Mesendoderm (in vitro differentiated cells): ENCODE results near the gene SENP3.
A peak's percentile ranks its signal among the peaks of the same experiment; 100 is the strongest.

ENCODE experiments used
- DNase-seq: peaks from one replicate; pipeline ENCODE4 v3.0.0; 2013
- H2AK5ac ChIP-seq: 2 replicates; pipeline ENCODE4 v1.6.1; 2013; ENCODE audit warnings: low read length, inconsistent platforms
- H2BK120ac ChIP-seq: 2 replicates; pipeline ENCODE4 v1.6.1; 2013; ENCODE audit warnings: low read depth, mild to moderate bottlenecking, low read length, moderate library complexity, mixed read lengths
- H2BK15ac ChIP-seq: replicated peaks from 2 replicates; pipeline ENCODE4 v1.6.1; 2013; ENCODE audit warnings: low read depth, mild to moderate bottlenecking, moderate library complexity
- H2BK5ac ChIP-seq: 2 replicates; pipeline ENCODE4 v1.6.1; 2013; ENCODE audit warnings: low read length, inconsistent platforms
- H3K18ac ChIP-seq: 2 replicates; pipeline ENCODE4 v1.6.1; 2013; ENCODE audit warnings: mild to moderate bottlenecking, low read length, mixed read lengths
- H3K23ac ChIP-seq: one replicate; pipeline ENCODE4 v1.6.1; 2013; ENCODE audit warnings: low read length
- H3K27ac ChIP-seq: 2 replicates; pipeline ENCODE4 v1.5.1; 2013; ENCODE audit warnings: low read depth, mild to moderate bottlenecking, inconsistent platforms, low read length, moderate library complexity
- H3K27me3 ChIP-seq: 2 replicates; pipeline ENCODE4 v1.6.1; 2013; ENCODE audit warnings: low read length, control low read depth, mild to moderate bottlenecking, inconsistent platforms; ENCODE audit not compliant: insufficient read depth, poor library complexity
- H3K36me3 ChIP-seq: 2 replicates; pipeline ENCODE4 v1.6.1; 2013; ENCODE audit warnings: low read length, inconsistent platforms; ENCODE audit not compliant: control insufficient read depth, insufficient read depth
- H3K4ac ChIP-seq: one replicate; pipeline ENCODE4 v1.6.1; 2013; ENCODE audit warnings: low read depth, mild to moderate bottlenecking, low read length, moderate library complexity
- H3K4me1 ChIP-seq: 2 replicates; pipeline ENCODE4 v1.6.1; 2013; ENCODE audit warnings: low read depth, low read length, inconsistent platforms; ENCODE audit not compliant: control insufficient read depth
- H3K4me2 ChIP-seq: 2 replicates; pipeline ENCODE4 v1.6.1; 2013; ENCODE audit warnings: low read length
- H3K4me3 ChIP-seq: 2 replicates; pipeline ENCODE4 v1.5.1; 2013; ENCODE audit warnings: mild to moderate bottlenecking, low read length
- H3K56ac ChIP-seq: one replicate; pipeline ENCODE4 v1.6.1; 2013; ENCODE audit warnings: low read length
- H3K79me1 ChIP-seq: 2 replicates; pipeline ENCODE4 v1.6.1; 2013; ENCODE audit warnings: low read length, inconsistent platforms
- H3K79me2 ChIP-seq: 2 replicates; pipeline ENCODE4 v1.6.1; 2013; ENCODE audit warnings: mild to moderate bottlenecking, low read length; ENCODE audit not compliant: control insufficient read depth, insufficient read depth
- H3K9ac ChIP-seq: 2 replicates; pipeline ENCODE4 v1.6.1; 2013; ENCODE audit warnings: low read length, inconsistent platforms
- H4K5ac ChIP-seq: one replicate; pipeline ENCODE4 v1.6.1; 2013; ENCODE audit warnings: low read length
- H4K8ac ChIP-seq: one replicate; pipeline ENCODE4 v1.6.1; 2013; ENCODE audit warnings: low read depth, mild to moderate bottlenecking, control low read depth, low read length, moderate library complexity
- WGBS: extraction: QIAGEN DNeasy Blood & Tissue Kit; methylation state at CpG from one replicate; pipeline ENCODE4 v1.1.7; 2013; ENCODE audit warnings: low lambda C conversion rate, missing lambda C conversion rate; ENCODE audit not compliant: insufficient coverage; ENCODE audit errors: extremely low coverage; 5-methylcytosine and 5-hydroxymethylcytosine counted together

The SENP3 gene

DNA sequence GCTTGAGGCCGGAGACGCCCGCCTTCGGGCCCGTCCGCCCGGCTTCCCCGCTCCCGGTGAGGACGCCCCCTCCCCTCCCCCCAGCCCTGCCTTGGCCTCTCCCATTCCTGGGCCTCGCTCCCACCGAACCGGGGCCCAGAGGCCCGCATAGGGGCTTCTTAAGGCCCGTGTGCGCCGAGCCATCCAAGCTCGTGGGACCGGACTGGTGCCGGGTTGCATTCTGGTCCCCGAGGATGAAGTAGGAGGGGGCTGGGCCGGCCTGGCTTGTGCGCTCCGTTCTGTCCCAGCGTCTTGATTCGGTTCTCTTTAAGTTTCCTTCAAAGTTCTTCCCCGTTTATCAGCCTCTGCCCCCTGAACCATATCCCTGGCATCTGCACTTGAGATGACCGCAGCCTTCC, 488 bp downstream of the SENP3 start:
- Histone ChIP-seq H3K56ac (peak overlapping the region; percentile 96), H3K27me3 (no peaks in the 10 kb centered on the region), H3K27ac (peak overlapping the region; percentile 8), H4K8ac (peak overlapping the region; percentile 16), H2BK120ac (no peak overlapping the region), H3K4me3 (peak overlapping the region; percentile 87), H2BK5ac (no peak overlapping the region), H3K79me1 (peaks cover 24% of the 10 kb centered on the region), H4K5ac (no peak overlapping the region), H3K79me2 (peaks cover 30% of the 10 kb centered on the region), H3K4me1 (peaks cover 7% of the 10 kb centered on the region), H3K9ac (peak overlapping the region; percentile 91), H3K4me2 (peak overlapping the region; percentile 99), H3K18ac (peak overlapping the region; percentile 71), H3K23ac (peak overlapping the region; percentile 80), H3K4ac (peak overlapping the region; percentile 99), H2BK15ac (no peak overlapping the region), H2AK5ac (peak overlapping the region; percentile 90), H3K36me3 (peaks cover 16% of the 10 kb centered on the region)
- no peak for DNase-seq
- no CpG with 5 or more reads among the region's 28 CpGs for WGBS

DNA sequence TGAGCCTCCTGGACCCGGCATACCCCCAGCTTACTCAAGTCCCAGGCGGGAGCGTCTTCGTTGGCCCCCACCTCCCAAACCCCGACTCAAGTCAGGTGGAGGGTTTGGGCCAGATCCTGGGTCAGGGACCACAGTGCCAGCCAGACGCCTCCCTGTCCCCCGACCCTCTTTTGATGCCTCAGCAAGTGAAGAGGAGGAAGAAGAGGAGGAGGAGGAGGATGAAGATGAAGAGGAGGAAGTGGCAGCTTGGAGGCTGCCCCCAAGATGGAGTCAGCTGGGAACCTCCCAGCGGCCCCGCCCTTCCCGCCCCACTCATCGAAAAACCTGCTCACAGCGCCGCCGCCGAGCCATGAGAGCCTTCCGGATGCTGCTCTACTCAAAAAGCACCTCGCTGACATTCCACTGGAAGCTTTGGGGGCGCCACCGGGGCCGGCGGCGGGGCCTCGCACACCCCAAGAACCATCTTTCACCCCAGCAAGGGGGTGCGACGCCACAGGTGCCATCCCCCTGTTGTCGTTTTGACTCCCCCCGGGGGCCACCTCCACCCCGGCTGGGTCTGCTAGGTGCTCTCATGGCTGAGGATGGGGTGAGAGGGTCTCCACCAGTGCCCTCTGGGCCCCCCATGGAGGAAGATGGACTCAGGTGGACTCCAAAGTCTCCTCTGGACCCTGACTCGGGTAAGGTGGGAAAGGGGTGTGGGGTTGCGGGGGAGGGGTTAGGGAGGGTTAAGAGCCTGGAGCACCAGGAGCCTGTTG, 1.6 kb downstream of the SENP3 start:
- Histone ChIP-seq H3K4me3 (no peak overlapping the region), H2BK15ac (no peak overlapping the region)

DNA sequence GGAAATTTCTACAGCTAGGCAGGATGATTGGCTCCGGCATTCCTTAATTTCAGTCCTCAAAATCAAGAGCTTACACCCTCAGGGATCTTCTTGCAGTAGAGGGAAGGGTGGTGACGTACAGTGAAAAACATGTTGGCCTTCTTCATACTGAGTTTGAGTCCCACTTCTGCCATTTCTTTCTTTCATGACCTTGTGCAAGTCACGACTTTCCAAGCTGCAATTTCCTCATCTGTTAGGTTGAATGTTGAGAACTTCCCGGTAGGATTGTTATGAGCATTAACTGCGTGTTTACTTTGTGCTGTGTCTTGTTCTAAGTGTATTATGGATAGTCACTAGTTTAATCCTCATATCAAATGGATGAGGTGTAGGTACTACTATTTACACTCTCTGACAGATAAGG, 7.9 kb downstream of the SENP3 start:
- H3K23ac ChIP-seq, result no peak overlapping the region

More for the DNA sequence above, 1.6 kb downstream of the SENP3 start:
- peaks cover 30% of the 10 kb centered on the region for H3K79me2 ChIP-seq
- no peak overlapping the region for H4K5ac ChIP-seq
- peak overlapping the region; percentile 91 for H3K9ac ChIP-seq
- no peak overlapping the region for H3K18ac ChIP-seq
- H3K27me3 ChIP-seq, result no peaks in the 10 kb centered on the region
- no peak overlapping the region for H2BK5ac ChIP-seq
- peaks cover 16% of the 10 kb centered on the region for H3K36me3 ChIP-seq
- no peak for DNase-seq
- H3K79me1 ChIP-seq, result peaks cover 24% of the 10 kb centered on the region
- H3K4ac ChIP-seq, result no peak overlapping the region
- H3K4me1 ChIP-seq, result peaks cover 7% of the 10 kb centered on the region
- H3K56ac ChIP-seq, result peak overlapping the region; percentile 96
- H4K8ac ChIP-seq, result no peak overlapping the region
- no peak overlapping the region for H3K27ac ChIP-seq
- no peak overlapping the region for H2BK120ac ChIP-seq
- H3K4me2 ChIP-seq, result no peak overlapping the region
- WGBS, result no CpG with 5 or more reads among the region's 30 CpGs
- H3K23ac ChIP-seq, result no peak overlapping the region
- H2AK5ac ChIP-seq, result no peak overlapping the region

DNA sequence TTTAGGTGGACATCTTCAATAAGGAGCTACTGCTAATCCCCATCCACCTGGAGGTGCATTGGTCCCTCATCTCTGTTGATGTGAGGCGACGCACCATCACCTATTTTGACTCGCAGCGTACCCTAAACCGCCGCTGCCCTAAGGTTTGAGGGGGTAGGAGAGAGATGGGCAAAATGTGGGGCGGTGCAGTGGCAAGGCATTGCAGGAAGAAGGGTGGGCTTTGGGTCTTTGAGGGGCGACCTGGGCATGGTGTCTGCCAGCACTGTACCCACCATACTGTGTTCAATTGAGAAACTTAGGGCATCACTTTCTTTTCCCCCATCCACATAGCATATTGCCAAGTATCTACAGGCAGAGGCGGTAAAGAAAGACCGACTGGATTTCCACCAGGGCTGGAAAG, 8.6 kb downstream of the SENP3 start:
- H4K8ac ChIP-seq, result no peak overlapping the region
- no peak overlapping the region for H3K9ac ChIP-seq
- no peaks in the 10 kb centered on the region for H3K27me3 ChIP-seq
- H2BK5ac ChIP-seq, result no peak overlapping the region
- peaks cover 2% of the 10 kb centered on the region for H3K4me1 ChIP-seq
- DNase-seq, result no peak
- H3K23ac ChIP-seq, result no peak overlapping the region
- H2AK5ac ChIP-seq, result no peak overlapping the region
- H3K18ac ChIP-seq, result no peak overlapping the region
- H2BK15ac ChIP-seq, result no peak overlapping the region
- H3K79me1 ChIP-seq, result peaks cover 12% of the 10 kb centered on the region
- no peak overlapping the region for H4K5ac ChIP-seq
- H3K4me3 ChIP-seq, result no peak overlapping the region
- WGBS, result no CpG with 5 or more reads among the region's 10 CpGs
- no peak overlapping the region for H3K56ac ChIP-seq
- H3K79me2 ChIP-seq, result peaks cover 34% of the 10 kb centered on the region
- no peak overlapping the region for H3K4me2 ChIP-seq
- no peak overlapping the region for H3K27ac ChIP-seq
- peaks cover 25% of the 10 kb centered on the region for H3K36me3 ChIP-seq
- no peak overlapping the region for H2BK120ac ChIP-seq
- no peak overlapping the region for H3K4ac ChIP-seq

More for the DNA sequence above, 7.9 kb downstream of the SENP3 start:
- no peaks in the 10 kb centered on the region for H3K4me1 ChIP-seq
- no peak overlapping the region for H3K27ac ChIP-seq
- no peak overlapping the region for H2BK15ac ChIP-seq
- no peak overlapping the region for H4K5ac ChIP-seq
- peaks cover 32% of the 10 kb centered on the region for H3K79me2 ChIP-seq
- no peak overlapping the region for H3K18ac ChIP-seq
- DNase-seq, result no peak
- H2BK5ac ChIP-seq, result no peak overlapping the region
- no peak overlapping the region for H3K4ac ChIP-seq
- no peak overlapping the region for H3K56ac ChIP-seq
- H2BK120ac ChIP-seq, result no peak overlapping the region
- peaks cover 14% of the 10 kb centered on the region for H3K79me1 ChIP-seq
- no peak overlapping the region for H2AK5ac ChIP-seq
- no peak overlapping the region for H3K4me2 ChIP-seq
- no peak overlapping the region for H4K8ac ChIP-seq
- H3K4me3 ChIP-seq, result no peak overlapping the region
- H3K36me3 ChIP-seq, result peaks cover 24% of the 10 kb centered on the region
- no peak overlapping the region for H3K9ac ChIP-seq
- WGBS, result no CpG with 5 or more reads among the region's 5 CpGs
- H3K27me3 ChIP-seq, result no peaks in the 10 kb centered on the region

DNA sequence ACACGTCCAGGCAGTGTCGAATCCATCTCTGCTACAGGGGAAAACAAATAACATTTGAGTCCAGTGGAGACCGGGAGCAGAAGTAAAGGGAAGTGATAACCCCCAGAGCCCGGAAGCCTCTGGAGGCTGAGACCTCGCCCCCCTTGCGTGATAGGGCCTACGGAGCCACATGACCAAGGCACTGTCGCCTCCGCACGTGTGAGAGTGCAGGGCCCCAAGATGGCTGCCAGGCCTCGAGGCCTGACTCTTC, 10.5 kb downstream of the SENP3 start:
- Histone ChIP-seq H4K8ac (no peak overlapping the region), H3K4me2 (peak overlapping the region; percentile 44), H3K23ac (no peak overlapping the region), H4K5ac (no peak overlapping the region), H2AK5ac (no peak overlapping the region), H3K4ac (no peak overlapping the region), H3K9ac (peak overlapping the region; percentile 60), H2BK5ac (no peak overlapping the region), H3K18ac (no peak overlapping the region), H3K56ac (peak overlapping the region; percentile 85), H3K4me3 (no peak overlapping the region), H3K4me1 (peaks cover 2% of the 10 kb centered on the region), H2BK120ac (no peak overlapping the region), H2BK15ac (no peak overlapping the region), H3K27me3 (no peaks in the 10 kb centered on the region), H3K79me2 (peaks cover 39% of the 10 kb centered on the region), H3K27ac (no peak overlapping the region), H3K36me3 (peaks cover 33% of the 10 kb centered on the region), H3K79me1 (peaks cover 16% of the 10 kb centered on the region)
- WGBS, result no CpG with 5 or more reads among the region's 11 CpGs
- no peak for DNase-seq
